ENCODE data around the gene LRRC8B. TPM values are rescaled to one million over a fixed set of nuclear protein-coding genes. Genes with fewer than 3 reads are reported as not detected.

LRRC8B gene
- total RNA-seq, 5 donors from 2014 or later (not counting 1 experiment from before 2014, with no cell fraction given): 13.3 to 17.6 (median 14.9) TPM

GRCh38 chr1:89607586-89608318 lies 83.1 kb downstream of the LRRC8B start:
- Histone ChIP-seq H3K27ac (ENCODE audit: low read length) (peak overlapping the region; percentile 88), H3K9me3 (no peaks in the 10 kb centered on the region), H3K27me3 (replicated peaks in 1 of 2; ENCODE audit: control insufficient read depth in 2 of 2, extremely low read depth in 1 of 2, insufficient read depth in 2 of 2, low read length in 1 of 2) (no peaks in the 10 kb centered on the region), H3K4me1 (ENCODE audit: control insufficient read depth in 1 of 2, extremely low read depth in 1 of 2, insufficient read depth in 2 of 2, low read length in 2 of 2) (peaks cover 84 to 88% of the 10 kb centered on the region in 2 experiments), H3K36me3 (ENCODE audit: control insufficient read depth in 2 of 2, extremely low read depth in 1 of 2, insufficient read depth in 1 of 2, low read length in 1 of 2) (no peaks in the 10 kb centered on the region), H3K4me3 (ENCODE audit: control insufficient read depth in 1 of 2, extremely low read depth in 1 of 2, low read length in 1 of 2) (no peak overlapping the region)
- Mint-ChIP-seq H3K36me3 (no peaks in the 10 kb centered on the region), H3K9me3 (no peaks in the 10 kb centered on the region), H3K4me1 (peaks cover 95 to 98% (median 97%) of the 10 kb centered on the region in 3 donors), H3K27ac (peak overlapping the region; percentile 99 to 100), H3K27me3 (no peaks in the 10 kb centered on the region), H3K4me3 (peak overlapping the region; percentile 76 to 85 (median 84))
- POLR2A ChIA-PET: interaction anchor here (0.5 to 1.8 kb wide), 16 partner anchors 11 to 1867 kb away, joined by 3 to 10 read pairs (median 4); partner anchors contain the start of genes LRRC8B (in 2 of the 2) and LRRC8C (in 1 of the 2)
- no CpG with 5 or more reads among the region's 5 CpGs for WGBS (ENCODE audit: insufficient coverage)
- CTCF ChIA-PET: interaction anchor here (0.6 to 6.0 kb wide), 16 partner anchors 9 to 160 kb away, joined by 3 to 45 read pairs (median 4); partner anchors contain the start of gene LRRC8C (in 1 of the 2)
- ATAC-seq (replicated peaks in 1 of 4): no peak
- DNase-seq: peak in 1 of 35 experiments; percentile 26

GRCh38 chr1:89608319-89608983 lies 83.8 kb downstream of the LRRC8B start:
- ATAC-seq (replicated peaks in 1 of 4) (peak; percentile 49 to 73 (median 58)), DNase-seq (peak in 34 of 35 experiments; percentile 52 to 89 (median 75))
- Histone ChIP-seq H3K36me3 (ENCODE audit: control insufficient read depth in 2 of 2, extremely low read depth in 1 of 2, insufficient read depth in 1 of 2, low read length in 1 of 2) (no peaks in the 10 kb centered on the region), H3K27me3 (replicated peaks in 1 of 2; ENCODE audit: control insufficient read depth in 2 of 2, extremely low read depth in 1 of 2, insufficient read depth in 2 of 2, low read length in 1 of 2) (no peaks in the 10 kb centered on the region), H3K27ac (ENCODE audit: low read length) (peak overlapping the region; percentile 88), H3K9me3 (no peaks in the 10 kb centered on the region), H3K4me3 (ENCODE audit: control insufficient read depth in 1 of 2, extremely low read depth in 1 of 2, low read length in 1 of 2) (peak overlapping the region in 1 of 2 donors; percentile 41), H3K4me1 (ENCODE audit: control insufficient read depth in 1 of 2, extremely low read depth in 1 of 2, insufficient read depth in 2 of 2, low read length in 2 of 2) (peaks cover 85% of the 10 kb centered on the region in 2 experiments)
- POLR2A ChIA-PET: interaction anchor here (0.5 to 1.8 kb wide), 19 partner anchors 11 to 1867 kb away, joined by 3 to 10 read pairs (median 4); partner anchors contain the start of genes LRRC8B (in 2 of the 2) and LRRC8C (in 1 of the 2)
- Mint-ChIP-seq H3K27ac (peak overlapping the region; percentile 99 to 100), H3K27me3 (no peaks in the 10 kb centered on the region), H3K4me1 (peaks cover 91 to 96% (median 96%) of the 10 kb centered on the region in 3 donors), H3K9me3 (no peaks in the 10 kb centered on the region), H3K4me3 (peak overlapping the region; percentile 76 to 85 (median 84)), H3K36me3 (no peaks in the 10 kb centered on the region)
- 4% methylated on average over 3 of the region's 9 CpGs for WGBS (ENCODE audit: insufficient coverage)
- CTCF ChIA-PET: interaction anchor here (0.8 to 6.0 kb wide), 17 partner anchors 11 to 159 kb away, joined by 3 to 45 read pairs (median 5); partner anchors contain the start of gene LRRC8C (in 1 of the 2)

GRCh38 chr1:89608984-89609725 lies 84.5 kb downstream of the LRRC8B start:
- POLR2A ChIA-PET: interaction anchor here (0.7 to 1.8 kb wide), 12 partner anchors 11 to 721 kb away, joined by 3 to 10 read pairs (median 4); partner anchors contain the start of genes LRRC8B (in 1 of the 2) and LRRC8C (in 1 of the 2)
- peaks cover 81 to 82% of the 10 kb centered on the region in 2 experiments for H3K4me1 ChIP-seq (ENCODE audit: control insufficient read depth in 1 of 2, extremely low read depth in 1 of 2, insufficient read depth in 2 of 2, low read length in 2 of 2)
- Mint-ChIP-seq H3K36me3 (no peaks in the 10 kb centered on the region), H3K27ac (peak overlapping the region; percentile 99 to 100), H3K27me3 (no peaks in the 10 kb centered on the region), H3K4me1 (peaks cover 89 to 96% (median 96%) of the 10 kb centered on the region in 3 donors), H3K4me3 (peak overlapping the region; percentile 76 to 85 (median 84)), H3K9me3 (no peaks in the 10 kb centered on the region)
- H3K27me3 ChIP-seq (replicated peaks in 1 of 2; ENCODE audit: control insufficient read depth in 2 of 2, extremely low read depth in 1 of 2, insufficient read depth in 2 of 2, low read length in 1 of 2): no peaks in the 10 kb centered on the region
- peak overlapping the region; percentile 88 for H3K27ac ChIP-seq (ENCODE audit: low read length)
- H3K9me3 ChIP-seq: no peaks in the 10 kb centered on the region
- ATAC-seq (replicated peaks in 1 of 4): peak; percentile 7 to 36 (median 20)
- CTCF ChIA-PET: interaction anchor here (0.8 to 6.0 kb wide), 14 partner anchors 11 to 323 kb away, joined by 3 to 45 read pairs (median 5); partner anchors contain the start of gene LRRC8C (in 1 of the 2)
- H3K36me3 ChIP-seq (ENCODE audit: control insufficient read depth in 2 of 2, extremely low read depth in 1 of 2, insufficient read depth in 1 of 2, low read length in 1 of 2): no peaks in the 10 kb centered on the region
- WGBS (ENCODE audit: insufficient coverage): 20% methylated on average over 16 of the region's 20 CpGs
- peak in 34 of 35 experiments; percentile 34 to 74 (median 54) for DNase-seq
- peak overlapping the region; percentile 35 to 41 for H3K4me3 ChIP-seq (ENCODE audit: control insufficient read depth in 1 of 2, extremely low read depth in 1 of 2, low read length in 1 of 2)

GRCh38 chr1:89609781-89610456 lies 85.3 kb downstream of the LRRC8B start:
- 39% methylated on average over 8 of the region's 14 CpGs for WGBS (ENCODE audit: insufficient coverage)
- Histone ChIP-seq H3K9me3 (no peaks in the 10 kb centered on the region), H3K4me3 (ENCODE audit: control insufficient read depth in 1 of 2, extremely low read depth in 1 of 2, low read length in 1 of 2) (peak overlapping the region; percentile 29 to 41), H3K4me1 (ENCODE audit: control insufficient read depth in 1 of 2, extremely low read depth in 1 of 2, insufficient read depth in 2 of 2, low read length in 2 of 2) (peaks cover 73 to 75% of the 10 kb centered on the region in 2 experiments), H3K27me3 (replicated peaks in 1 of 2; ENCODE audit: control insufficient read depth in 2 of 2, extremely low read depth in 1 of 2, insufficient read depth in 2 of 2, low read length in 1 of 2) (no peaks in the 10 kb centered on the region), H3K36me3 (ENCODE audit: control insufficient read depth in 2 of 2, extremely low read depth in 1 of 2, insufficient read depth in 1 of 2, low read length in 1 of 2) (no peaks in the 10 kb centered on the region), H3K27ac (ENCODE audit: low read length) (peak overlapping the region; percentile 88)
- CTCF ChIA-PET: interaction anchor here (0.8 to 6.0 kb wide), 9 partner anchors 10 to 323 kb away, joined by 3 to 45 read pairs (median 5); partner anchors contain the start of gene LRRC8C (in 1 of the 2)
- ATAC-seq (replicated peaks in 1 of 4) (peak in 3 of 4 experiments; percentile 2 to 5 (median 2)), DNase-seq (peak in 20 of 35 experiments; percentile 10 to 62 (median 22))
- Mint-ChIP-seq H3K4me3 (peak overlapping the region; percentile 76 to 85 (median 84)), H3K27me3 (no peaks in the 10 kb centered on the region), H3K4me1 (peaks cover 89 to 96% (median 96%) of the 10 kb centered on the region in 3 donors), H3K36me3 (no peaks in the 10 kb centered on the region), H3K9me3 (no peaks in the 10 kb centered on the region), H3K27ac (peak overlapping the region; percentile 99 to 100)
- POLR2A ChIA-PET: interaction anchor here (1.2 to 1.8 kb wide), 5 partner anchors 10 to 721 kb away, joined by 3 to 5 read pairs (median 5); no protein-coding TSS in a partner anchor

GRCh38 chr1:89610457-89611011 lies 85.9 kb downstream of the LRRC8B start:
- Histone ChIP-seq H3K4me1 (ENCODE audit: control insufficient read depth in 1 of 2, extremely low read depth in 1 of 2, insufficient read depth in 2 of 2, low read length in 2 of 2) (peaks cover 67 to 69% of the 10 kb centered on the region in 2 experiments), H3K27me3 (replicated peaks in 1 of 2; ENCODE audit: control insufficient read depth in 2 of 2, extremely low read depth in 1 of 2, insufficient read depth in 2 of 2, low read length in 1 of 2) (no peaks in the 10 kb centered on the region), H3K4me3 (ENCODE audit: control insufficient read depth in 1 of 2, extremely low read depth in 1 of 2, low read length in 1 of 2) (peak overlapping the region; percentile 29 to 41), H3K36me3 (ENCODE audit: control insufficient read depth in 2 of 2, extremely low read depth in 1 of 2, insufficient read depth in 1 of 2, low read length in 1 of 2) (no peaks in the 10 kb centered on the region), H3K9me3 (no peaks in the 10 kb centered on the region), H3K27ac (ENCODE audit: low read length) (peak overlapping the region; percentile 88)
- H3K4me3 Mint-ChIP-seq: peak overlapping the region; percentile 75 to 84 (median 78)
- no peaks in the 10 kb centered on the region for H3K27me3 Mint-ChIP-seq
- WGBS (ENCODE audit: insufficient coverage): 10% methylated on average over 11 of the region's 15 CpGs
- H3K4me1 Mint-ChIP-seq: peaks cover 88 to 96% (median 96%) of the 10 kb centered on the region in 3 donors
- peak; percentile 44 to 85 (median 59) for DNase-seq
- H3K9me3 Mint-ChIP-seq: no peaks in the 10 kb centered on the region
- H3K27ac Mint-ChIP-seq: peak overlapping the region; percentile 99 to 100
- H3K36me3 Mint-ChIP-seq: no peaks in the 10 kb centered on the region
- CTCF ChIA-PET: interaction anchor here (0.6 to 6.0 kb wide), 13 partner anchors 9 to 324 kb away, joined by 3 to 45 read pairs (median 4); partner anchors contain the start of gene LRRC8C (in 1 of the 2)
- POLR2A ChIA-PET: interaction anchor here (0.6 to 2.3 kb wide), 11 partner anchors 9 to 233 kb away, joined by 3 to 18 read pairs (median 5); partner anchors contain the start of gene LRRC8C (in 1 of the 2)
- ATAC-seq (replicated peaks in 1 of 4): peak; percentile 36 to 51 (median 46)

Measured in T-cell (primary cell).